ACHN (cell line): ENCODE measurements around the gene BRCC3.

Experiments
- DNase-seq: peaks from one replicate; pipeline ENCODE4 v3.0.0-alpha.2; 2015
- in situ Hi-C: cut with HindIII; loops from 2 replicates; pipeline ENCODE4 v1.10.0; 2017; ENCODE audit warnings: low sequenced_read_pairs, low pct_ligation_motif_present, low pct_unique_long_range_greater_than_20kb

BRCC3 gene

DNA sequence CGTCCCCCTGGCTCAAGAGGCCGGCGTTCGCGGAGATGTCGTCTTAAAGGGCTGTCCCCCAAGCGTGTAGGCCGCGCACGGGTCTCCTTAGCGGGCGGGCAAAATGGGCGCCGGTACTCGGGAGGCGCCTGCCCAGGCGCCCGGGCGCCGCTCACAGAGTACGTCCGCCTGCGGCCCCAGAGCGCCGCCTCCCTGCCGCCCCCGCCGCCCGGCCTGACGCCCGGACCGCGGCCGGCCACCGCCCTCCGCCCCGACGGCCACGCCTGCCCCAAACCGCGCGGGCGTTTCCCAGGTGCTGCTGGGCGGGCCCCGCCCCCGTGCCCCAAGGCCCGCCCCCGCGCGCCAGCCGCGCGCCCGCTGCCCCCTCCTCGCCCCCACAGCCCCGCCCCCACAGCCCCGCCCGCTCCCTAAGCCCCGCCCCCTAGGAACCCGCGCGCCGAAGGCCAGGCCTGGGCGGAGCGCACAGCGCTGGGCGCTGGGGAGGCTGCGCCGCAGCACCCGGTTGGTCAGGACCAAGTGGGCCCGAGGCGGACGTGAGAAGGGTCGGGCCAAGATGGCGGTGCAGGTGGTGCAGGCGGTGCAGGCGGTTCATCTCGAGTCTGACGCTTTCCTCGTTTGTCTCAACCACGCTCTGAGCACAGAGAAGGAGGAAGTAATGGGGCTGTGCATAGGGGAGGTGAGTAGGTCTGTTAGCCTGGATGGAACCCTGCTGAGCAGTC is at the start of gene BRCC3, which contains the start of the genes CMC4 and MTCP1:
BRCC3 (plus strand) TSS at position 534 of the 719 bp plus-strand sequence; CDS start at position 554, 20 bp downstream.
CMC4 (minus strand) TSS at position 162 of the 719 bp plus-strand sequence. CDS start 7,113 bp downstream, outside the sequence.
MTCP1 (minus strand) TSS at position 162 of the 719 bp plus-strand sequence. CDS start 5,126 bp downstream, outside the sequence.
- in situ Hi-C loops = no loop called here
- DNase-seq = peak; percentile 74

DNA sequence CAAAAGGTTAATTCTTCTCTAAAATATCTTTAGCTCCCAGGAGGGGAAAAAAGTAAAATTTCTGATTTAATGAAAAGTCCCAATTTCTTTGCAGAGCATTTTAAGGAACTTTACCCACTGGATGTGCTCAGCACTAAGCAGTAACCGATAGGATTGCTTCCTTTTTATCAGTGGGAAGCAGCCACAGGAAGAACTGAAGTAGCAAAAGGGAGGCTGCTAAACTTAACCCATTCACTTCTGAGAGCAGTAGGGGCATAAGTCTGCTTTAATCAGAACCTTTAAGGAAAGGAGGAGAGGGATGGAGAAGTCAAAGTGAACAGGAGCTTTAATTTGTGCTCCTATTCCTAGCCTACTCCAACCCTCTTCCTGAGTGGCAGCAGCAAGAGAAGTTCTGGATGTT is 48.7 kb upstream of the BRCC3 start, which contains the start of gene F8:
F8 (minus strand) TSS at position 139 of the 400 bp plus-strand sequence. CDS start 171 bp downstream, outside the sequence.
- in situ Hi-C loops = no loop called here
- DNase-seq = no peak

DNA sequence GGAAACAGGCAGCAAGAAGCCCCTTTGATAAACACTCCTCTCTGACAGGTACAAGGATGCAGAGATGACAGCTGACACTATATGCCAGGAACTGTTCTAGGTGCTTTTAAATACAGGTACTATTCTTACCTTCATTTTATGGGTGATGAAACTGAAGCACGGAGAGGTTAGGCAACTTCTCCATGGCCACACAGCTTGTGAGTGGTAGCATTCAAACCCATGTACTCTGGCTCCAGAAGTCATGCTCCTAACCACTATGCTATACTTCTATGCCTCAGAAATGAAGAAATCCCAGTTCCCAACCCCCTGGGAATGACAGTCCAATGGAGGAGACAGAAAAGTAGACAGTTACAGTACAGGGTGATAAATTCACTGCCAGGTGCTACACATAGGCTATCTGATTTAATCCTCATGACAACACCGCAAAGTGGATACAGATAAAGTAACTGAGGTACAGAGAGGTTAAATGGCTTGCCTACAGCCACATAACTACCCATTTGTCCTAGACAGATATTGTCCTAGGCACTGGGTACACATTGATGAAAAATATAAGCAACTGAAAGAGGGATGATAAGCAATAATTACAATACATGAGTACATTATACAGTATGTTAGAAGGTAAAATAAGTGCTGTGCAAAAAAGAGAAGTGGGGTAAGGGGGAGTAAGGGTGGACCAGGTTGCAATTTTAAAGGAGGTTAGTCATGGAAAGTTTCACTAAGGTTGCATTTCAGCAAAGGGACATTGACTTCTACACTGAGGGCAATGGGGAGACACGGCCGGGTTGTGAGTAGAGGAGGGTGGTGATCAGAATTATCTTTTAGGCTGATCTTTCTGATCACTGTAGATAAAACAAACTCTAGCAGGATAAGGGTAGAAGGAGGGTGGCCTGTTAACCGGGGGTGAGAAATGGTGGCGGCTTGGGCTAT is 47.1 kb upstream of the BRCC3 start:
- in situ Hi-C loops = no loop called here
- no peak for DNase-seq

- DNase-seq = no peak
- in situ Hi-C loops = no loop called here
These were observed 44.9 kb upstream of the BRCC3 start for GRCh38 chrX:155026420-155026726.

DNA sequence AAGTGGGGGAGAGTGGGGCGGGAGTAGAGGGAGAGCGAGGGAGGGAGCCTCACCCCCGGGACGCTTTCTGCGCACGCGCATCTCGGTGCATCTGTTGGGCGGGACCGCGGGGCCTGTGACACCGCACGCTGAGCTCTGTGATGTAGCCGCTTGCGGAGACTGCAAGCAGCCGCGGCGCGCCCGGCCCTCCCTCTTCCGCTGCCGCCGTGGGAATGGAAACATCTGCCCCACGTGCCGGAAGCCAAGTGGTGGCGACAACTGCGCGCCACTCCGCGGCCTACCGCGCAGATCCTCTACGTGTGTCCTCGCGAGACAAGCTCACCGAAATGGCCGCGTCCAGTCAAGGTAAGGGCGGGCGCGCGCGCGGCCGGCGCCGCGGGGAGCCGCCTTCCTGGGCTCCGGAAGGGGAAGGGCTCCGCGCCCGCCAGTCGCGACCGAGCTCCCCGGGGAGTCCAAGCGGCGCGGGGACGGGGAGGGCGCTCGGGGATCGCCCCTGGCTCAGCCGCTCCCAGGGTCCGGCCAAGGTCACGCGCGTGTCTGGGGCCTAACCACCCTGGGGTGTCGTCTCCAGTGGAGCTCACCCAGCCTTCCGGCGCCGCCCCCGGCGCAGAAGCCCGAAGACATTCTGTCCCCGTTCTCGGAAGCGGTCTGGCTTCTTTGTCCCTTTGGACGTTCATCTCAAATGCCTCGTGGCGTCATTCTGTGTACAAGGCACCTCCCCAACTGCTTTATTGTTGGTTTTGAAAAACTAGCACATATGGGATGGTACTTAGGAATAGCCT is 44.4 kb upstream of the BRCC3 start, which contains the start of gene FUNDC2:
FUNDC2 (plus strand) TSS at position 118 of the 782 bp plus-strand sequence; CDS start at position 213, 95 bp downstream.
- peak; percentile 84 for DNase-seq
- in situ Hi-C loops = no loop called here

DNA sequence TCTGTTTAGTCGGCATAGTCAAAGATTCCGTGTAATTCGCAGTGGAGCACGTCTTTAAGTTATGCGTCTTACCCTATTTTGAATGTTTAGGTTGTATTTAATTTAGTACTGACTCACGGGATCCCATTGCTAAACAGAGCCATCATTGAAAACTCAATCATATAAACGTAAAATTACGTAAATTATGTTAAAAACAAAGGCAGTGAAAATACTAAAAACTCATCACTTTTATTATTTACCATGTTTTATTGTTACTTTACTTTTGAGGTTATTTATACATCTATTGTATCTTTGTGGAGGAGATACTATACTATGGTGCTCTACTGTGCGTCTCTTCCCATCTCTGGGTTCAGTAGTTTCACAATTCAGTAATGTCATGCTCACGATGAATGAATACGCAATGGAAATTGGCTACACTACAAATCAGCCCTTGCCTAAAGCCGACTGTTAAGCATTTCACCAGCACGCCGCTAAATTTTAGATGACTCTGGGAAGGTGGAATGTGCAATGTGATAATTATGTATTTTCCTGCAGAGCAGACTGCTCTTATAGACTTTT is 43.7 kb upstream of the BRCC3 start:
- peak; percentile 56 for DNase-seq
- in situ Hi-C loops = no loop called here

GRCh38 chrX:155028129-155028528 is 43.2 kb upstream of the BRCC3 start:
- peak; percentile 0 for DNase-seq
- in situ Hi-C loops = no loop called here

DNA sequence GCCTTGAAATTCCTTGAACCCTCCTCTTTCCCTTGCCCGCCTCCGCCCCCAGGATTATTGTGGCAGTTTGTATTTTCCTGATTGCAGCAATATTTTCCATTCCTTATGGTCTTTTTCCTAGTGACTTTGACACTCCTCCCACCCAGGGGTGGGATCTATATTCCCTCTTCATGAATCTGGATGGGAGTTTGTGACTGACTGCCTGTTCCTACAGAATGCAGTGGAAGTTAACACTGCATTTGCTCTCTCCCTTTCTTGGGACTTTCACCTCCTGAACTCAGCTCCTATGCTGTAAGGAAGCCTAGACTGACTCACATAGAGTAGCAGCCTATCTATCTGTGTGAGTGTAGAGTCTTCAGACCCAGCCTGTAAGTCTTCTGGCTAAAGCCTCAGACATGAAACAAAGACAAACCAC is 42.4 kb upstream of the BRCC3 start:
- in situ Hi-C loops = no loop called here
- DNase-seq = peak; percentile 7

DNA sequence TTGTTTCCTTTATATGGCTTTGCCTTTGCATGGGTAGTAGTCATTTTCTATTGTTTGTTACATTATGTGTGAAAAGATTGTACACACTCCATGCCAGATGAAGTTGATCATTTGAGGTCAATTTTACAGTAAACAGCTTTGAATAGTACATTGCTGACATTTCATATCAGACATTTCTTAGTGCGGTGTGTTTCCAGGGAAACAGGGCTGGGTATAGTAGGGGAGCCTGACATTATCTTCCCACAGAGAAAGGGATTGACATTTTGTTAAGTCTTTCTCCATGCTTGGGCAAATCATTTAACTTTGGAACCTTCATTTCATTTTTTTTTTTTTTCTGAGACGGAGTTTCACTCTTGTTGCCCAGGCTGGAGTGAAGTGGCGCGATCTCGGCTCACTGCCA is 39.7 kb upstream of the BRCC3 start:
- in situ Hi-C loops = no loop called here
- no peak for DNase-seq

- DNase-seq = no peak
- in situ Hi-C loops = no loop called here
These were observed 35.6 kb upstream of the BRCC3 start for GRCh38 chrX:155035688-155036087.

DNA sequence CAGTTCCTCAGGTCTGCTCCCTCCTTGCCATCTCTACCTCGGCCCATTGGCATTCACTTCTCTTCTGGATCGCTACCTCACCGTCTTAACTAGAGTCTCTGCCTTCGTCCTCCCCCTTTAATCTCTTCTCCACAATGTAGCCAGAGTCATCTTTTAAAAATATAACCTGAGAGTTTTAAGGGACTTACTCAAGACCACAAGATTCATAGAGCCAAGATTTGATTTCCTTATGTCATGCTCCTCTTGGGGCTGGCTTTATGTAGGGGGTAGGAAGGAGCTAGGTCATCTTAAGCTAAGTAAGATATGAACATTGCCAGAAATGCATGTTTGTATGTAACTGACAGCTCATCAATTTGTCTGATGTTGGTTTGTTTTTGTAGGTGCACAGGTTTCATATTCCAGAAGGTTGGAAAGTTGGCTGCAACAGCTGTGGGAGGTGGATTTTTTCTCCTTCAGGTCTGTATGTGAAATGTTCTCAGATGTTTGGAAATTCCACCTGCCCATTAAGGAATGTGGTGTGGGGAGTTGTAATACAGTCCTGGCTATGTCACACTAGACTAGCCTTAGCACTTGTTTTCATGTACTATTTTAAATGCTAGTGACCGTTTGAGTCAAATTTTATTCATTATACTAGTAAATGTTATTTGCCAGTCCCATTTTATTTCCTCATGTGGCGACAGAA is 25.0 kb upstream of the BRCC3 start:
- no peak for DNase-seq
- in situ Hi-C loops = no loop called here

DNA sequence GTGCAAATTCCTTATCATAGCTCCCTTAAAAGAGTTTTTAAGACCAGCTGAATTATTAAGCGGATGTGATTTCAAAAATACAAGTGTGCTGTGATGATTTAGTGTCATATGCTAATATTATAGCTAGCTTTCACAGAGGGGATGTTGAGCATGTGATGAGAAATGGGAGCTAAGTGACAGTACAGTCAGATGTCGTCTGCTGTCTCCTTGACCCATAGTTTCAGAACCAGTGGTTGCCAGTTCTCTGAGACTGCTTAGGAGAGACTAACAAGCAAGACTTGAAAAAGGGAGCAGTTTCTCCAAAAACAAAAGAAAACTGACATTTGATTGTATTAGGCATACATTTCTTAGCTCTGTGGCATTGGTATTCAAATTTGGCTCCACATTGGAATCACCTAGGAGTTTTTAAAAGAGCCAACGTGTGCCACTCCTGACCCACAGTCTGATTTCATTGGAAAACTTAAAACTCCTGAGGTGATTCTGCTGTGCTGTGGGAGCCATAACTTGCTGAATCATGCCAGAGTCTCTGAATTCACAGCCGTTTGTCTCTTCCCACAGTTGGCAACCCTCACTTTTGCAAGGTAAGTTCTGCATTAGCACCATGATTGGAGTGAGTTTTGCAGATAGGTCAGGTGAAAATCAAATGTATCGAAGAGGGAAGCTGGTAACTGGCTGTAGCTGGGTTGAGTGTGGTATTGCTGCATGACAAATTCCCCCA is 24.3 kb upstream of the BRCC3 start:
- no peak for DNase-seq
- in situ Hi-C loops = no loop called here

GRCh38 chrX:155048977-155049619 is 22.2 kb upstream of the BRCC3 start:
- DNase-seq = peak; percentile 59
- in situ Hi-C loops = no loop called here

DNA sequence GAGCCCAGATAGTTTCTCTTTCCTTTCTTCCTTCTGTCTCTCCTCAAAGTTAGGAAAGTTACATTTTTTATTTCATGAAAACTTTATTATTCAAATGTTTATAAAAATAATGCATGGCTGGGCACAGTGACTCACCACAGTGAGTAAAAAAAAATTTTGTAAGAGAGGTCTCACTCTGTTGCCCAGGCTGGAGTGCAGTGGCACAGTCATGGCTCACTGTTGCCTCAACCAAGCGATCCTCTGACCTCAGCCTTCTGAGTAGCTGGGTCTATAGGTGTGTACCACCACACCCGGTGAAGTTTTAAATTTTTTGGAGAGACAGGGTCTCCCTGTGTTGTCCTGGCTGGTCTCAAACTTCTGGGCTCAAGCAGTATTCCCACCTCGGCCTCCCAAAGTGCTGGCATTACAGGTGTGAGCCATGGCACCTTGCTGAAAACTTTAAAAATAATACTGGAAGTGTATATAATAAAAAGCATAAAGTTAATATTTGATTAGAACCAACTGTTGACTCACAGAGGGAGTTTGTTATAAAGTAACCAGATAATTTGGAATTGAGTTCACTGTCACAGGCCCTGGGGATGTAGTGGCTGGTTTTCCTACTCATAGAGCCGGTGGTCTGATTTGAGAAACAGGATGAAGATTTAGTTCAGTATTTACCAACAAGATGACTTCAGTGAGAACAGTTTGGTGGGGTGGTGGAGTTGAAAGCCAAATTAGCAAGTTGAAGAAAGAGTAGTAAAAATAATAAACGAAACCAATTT is 18.4 kb upstream of the BRCC3 start:
- DNase-seq = peak; percentile 53
- in situ Hi-C loops = no loop called here

- in situ Hi-C loops = no loop called here
- DNase-seq = no peak
These were observed 17.7 kb upstream of the BRCC3 start for GRCh38 chrX:155053656-155054055.

DNA sequence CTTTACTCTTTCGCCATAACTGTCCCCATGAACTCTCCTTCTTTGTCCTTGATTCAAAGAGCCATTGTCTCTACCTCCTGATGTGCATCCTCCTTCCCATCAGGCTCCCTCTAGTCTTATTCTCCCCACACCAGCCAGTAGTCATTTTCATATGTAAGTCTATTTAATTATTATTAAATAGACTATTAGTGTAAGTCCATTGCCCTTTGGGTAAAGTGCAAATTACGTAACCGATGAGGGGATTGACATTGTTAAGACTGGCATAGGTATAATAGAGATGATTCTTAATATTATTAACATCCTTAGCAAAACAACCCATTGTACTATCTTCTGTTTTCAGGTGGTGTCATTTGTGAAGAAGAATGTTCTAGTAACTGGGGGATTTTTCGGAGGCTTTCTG is 17.1 kb upstream of the BRCC3 start:
- DNase-seq = no peak
- in situ Hi-C loops = no loop called here
